ENCODE data around the gene DENND4B. TPM values are rescaled to one million over a fixed set of nuclear protein-coding genes. Genes with fewer than 3 reads are reported as not detected.

The DENND4B gene
- total and polyA plus RNA-seq, 4 donors: 9.7 to 27.2 (median 11.6) TPM

DNA sequence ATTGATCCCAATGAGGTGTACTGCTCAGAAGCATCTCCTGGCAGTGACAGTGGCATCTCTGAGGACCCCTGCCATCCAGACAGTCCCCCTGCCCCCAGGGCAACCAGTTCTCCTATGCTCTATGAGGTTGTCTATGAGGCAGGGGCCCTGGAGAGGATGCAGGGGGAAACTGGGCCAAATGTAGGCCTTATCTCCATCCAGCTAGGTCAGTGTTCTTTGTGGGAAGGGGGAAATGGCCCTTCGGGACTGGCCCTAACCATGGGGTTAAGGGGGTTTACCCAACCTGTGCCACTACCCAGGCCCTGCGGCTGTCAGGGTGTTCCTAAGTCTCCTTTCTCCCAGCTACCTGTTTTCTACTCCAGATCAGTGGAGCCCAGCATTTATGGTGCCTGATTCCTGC lies 22.5 kb upstream of the DENND4B start:
- 91% methylated on average over 2 of the region's 2 CpGs for WGBS
- Histone ChIP-seq H3K4me1 (ENCODE audit: control insufficient read depth in 4 of 4, insufficient read depth in 4 of 4, low read length in 3 of 4) (peaks cover 5 to 33% (median 20%) of the 10 kb centered on the region in 4 donors), H3K27me3 (ENCODE audit: control insufficient read depth in 4 of 4, insufficient read depth in 4 of 4, low read length in 3 of 4) (no peaks in the 10 kb centered on the region), H3K9ac (ENCODE audit: low read depth in 1 of 2, low read length in 2 of 2) (no peak overlapping the region), H3K4me3 (ENCODE audit: low read depth in 1 of 3, low read length in 3 of 3) (no peak overlapping the region), H3K27ac (ENCODE audit: low read depth in 1 of 2, low read length in 2 of 2) (no peak overlapping the region), H3K36me3 (ENCODE audit: control insufficient read depth in 4 of 4, insufficient read depth in 3 of 4, low read depth in 1 of 4, low read length in 3 of 4) (peaks cover 0 to 8% (median 4%) of the 10 kb centered on the region in 4 donors), H3K9me3 (ENCODE audit: control insufficient read depth in 4 of 4, low read length in 3 of 4) (no peaks in the 10 kb centered on the region)
- DNase-seq (ENCODE audit: low spot score): no peak
- TF ChIP-seq RXRA (IDR thresholded peaks at IDR 0.05): no peak
- no peak for TF ChIP-seq HNF4A (conservative IDR thresholded peaks at IDR 0.05)
- TF ChIP-seq, protein P1, sequence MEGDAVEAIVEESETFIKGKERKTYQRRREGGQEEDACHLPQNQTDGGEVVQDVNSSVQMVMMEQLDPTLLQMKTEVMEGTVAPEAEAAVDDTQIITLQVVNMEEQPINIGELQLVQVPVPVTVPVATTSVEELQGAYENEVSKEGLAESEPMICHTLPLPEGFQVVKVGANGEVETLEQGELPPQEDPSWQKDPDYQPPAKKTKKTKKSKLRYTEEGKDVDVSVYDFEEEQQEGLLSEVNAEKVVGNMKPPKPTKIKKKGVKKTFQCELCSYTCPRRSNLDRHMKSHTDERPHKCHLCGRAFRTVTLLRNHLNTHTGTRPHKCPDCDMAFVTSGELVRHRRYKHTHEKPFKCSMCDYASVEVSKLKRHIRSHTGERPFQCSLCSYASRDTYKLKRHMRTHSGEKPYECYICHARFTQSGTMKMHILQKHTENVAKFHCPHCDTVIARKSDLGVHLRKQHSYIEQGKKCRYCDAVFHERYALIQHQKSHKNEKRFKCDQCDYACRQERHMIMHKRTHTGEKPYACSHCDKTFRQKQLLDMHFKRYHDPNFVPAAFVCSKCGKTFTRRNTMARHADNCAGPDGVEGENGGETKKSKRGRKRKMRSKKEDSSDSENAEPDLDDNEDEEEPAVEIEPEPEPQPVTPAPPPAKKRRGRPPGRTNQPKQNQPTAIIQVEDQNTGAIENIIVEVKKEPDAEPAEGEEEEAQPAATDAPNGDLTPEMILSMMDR (IDR thresholded peaks at IDR 0.05; ENCODE audit: low read depth, low read length, missing input control): no peak
- no peak for TF ChIP-seq EGR1 (IDR thresholded peaks at IDR 0.05; ENCODE audit: low read depth in 2 of 2)
- TF ChIP-seq, protein P2, sequence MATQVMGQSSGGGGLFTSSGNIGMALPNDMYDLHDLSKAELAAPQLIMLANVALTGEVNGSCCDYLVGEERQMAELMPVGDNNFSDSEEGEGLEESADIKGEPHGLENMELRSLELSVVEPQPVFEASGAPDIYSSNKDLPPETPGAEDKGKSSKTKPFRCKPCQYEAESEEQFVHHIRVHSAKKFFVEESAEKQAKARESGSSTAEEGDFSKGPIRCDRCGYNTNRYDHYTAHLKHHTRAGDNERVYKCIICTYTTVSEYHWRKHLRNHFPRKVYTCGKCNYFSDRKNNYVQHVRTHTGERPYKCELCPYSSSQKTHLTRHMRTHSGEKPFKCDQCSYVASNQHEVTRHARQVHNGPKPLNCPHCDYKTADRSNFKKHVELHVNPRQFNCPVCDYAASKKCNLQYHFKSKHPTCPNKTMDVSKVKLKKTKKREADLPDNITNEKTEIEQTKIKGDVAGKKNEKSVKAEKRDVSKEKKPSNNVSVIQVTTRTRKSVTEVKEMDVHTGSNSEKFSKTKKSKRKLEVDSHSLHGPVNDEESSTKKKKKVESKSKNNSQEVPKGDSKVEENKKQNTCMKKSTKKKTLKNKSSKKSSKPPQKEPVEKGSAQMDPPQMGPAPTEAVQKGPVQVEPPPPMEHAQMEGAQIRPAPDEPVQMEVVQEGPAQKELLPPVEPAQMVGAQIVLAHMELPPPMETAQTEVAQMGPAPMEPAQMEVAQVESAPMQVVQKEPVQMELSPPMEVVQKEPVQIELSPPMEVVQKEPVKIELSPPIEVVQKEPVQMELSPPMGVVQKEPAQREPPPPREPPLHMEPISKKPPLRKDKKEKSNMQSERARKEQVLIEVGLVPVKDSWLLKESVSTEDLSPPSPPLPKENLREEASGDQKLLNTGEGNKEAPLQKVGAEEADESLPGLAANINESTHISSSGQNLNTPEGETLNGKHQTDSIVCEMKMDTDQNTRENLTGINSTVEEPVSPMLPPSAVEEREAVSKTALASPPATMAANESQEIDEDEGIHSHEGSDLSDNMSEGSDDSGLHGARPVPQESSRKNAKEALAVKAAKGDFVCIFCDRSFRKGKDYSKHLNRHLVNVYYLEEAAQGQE (IDR thresholded peaks at IDR 0.05): no peak
- TF ChIP-seq JUND (IDR thresholded peaks at IDR 0.05): no peak
- TF ChIP-seq FOXA2 (IDR thresholded peaks at IDR 0.05): no peak
- TF ChIP-seq YY1 (IDR thresholded peaks at IDR 0.05): no peak
- no peak for TF ChIP-seq GABPA (IDR thresholded peaks at IDR 0.05 in 1 of 2, conservative IDR thresholded peaks at IDR 0.05 in 1 of 2)
- TF ChIP-seq, protein P3, sequence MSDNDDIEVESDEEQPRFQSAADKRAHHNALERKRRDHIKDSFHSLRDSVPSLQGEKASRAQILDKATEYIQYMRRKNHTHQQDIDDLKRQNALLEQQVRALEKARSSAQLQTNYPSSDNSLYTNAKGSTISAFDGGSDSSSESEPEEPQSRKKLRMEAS (IDR thresholded peaks at IDR 0.05): no peak
- TF ChIP-seq FOXA1 (IDR thresholded peaks at IDR 0.05): no peak

DNA sequence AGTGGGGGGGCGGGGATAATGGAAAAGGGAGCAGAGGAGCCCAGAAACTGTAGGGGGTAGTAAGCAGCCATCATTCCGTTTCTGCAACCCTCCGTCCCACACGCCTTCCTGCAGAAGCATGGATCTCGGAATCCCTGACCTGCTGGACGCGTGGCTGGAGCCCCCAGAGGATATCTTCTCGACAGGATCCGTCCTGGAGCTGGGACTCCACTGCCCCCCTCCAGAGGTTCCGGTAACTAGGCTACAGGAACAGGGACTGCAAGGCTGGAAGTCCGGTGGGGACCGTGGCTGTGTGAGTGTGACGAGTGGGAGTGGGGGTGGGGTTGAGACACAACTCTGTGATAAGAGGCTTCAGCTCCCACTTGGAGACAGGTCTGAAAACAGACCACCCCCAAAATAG lies 21.9 kb upstream of the DENND4B start:
- Histone ChIP-seq H3K4me3 (ENCODE audit: low read depth in 1 of 3, low read length in 3 of 3) (peak overlapping the region in 2 of 3 donors; percentile 61 to 83), H3K9ac (ENCODE audit: low read depth in 1 of 2, low read length in 2 of 2) (peak overlapping the region in 1 of 2 donors; percentile 88), H3K36me3 (ENCODE audit: control insufficient read depth in 4 of 4, insufficient read depth in 3 of 4, low read depth in 1 of 4, low read length in 3 of 4) (peaks cover 0 to 2% (median under 1%) of the 10 kb centered on the region in 4 donors), H3K9me3 (ENCODE audit: control insufficient read depth in 4 of 4, low read length in 3 of 4) (no peaks in the 10 kb centered on the region), H3K27ac (ENCODE audit: low read depth in 1 of 2, low read length in 2 of 2) (peak overlapping the region in 1 of 2 donors; percentile 96), H3K4me1 (ENCODE audit: control insufficient read depth in 4 of 4, insufficient read depth in 4 of 4, low read length in 3 of 4) (peaks cover 5 to 36% (median 21%) of the 10 kb centered on the region in 4 donors), H3K27me3 (ENCODE audit: control insufficient read depth in 4 of 4, insufficient read depth in 4 of 4, low read length in 3 of 4) (no peaks in the 10 kb centered on the region)
- 29% methylated on average over 13 of the region's 13 CpGs for WGBS
- peak; percentile 44 for DNase-seq (ENCODE audit: low spot score)
- TF ChIP-seq TAF1 (conservative IDR thresholded peaks at IDR 0.05) (no peak), NR2F2 (IDR thresholded peaks at IDR 0.05) (no peak), SP1 (IDR thresholded peaks at IDR 0.05) (no peak), JUND (IDR thresholded peaks at IDR 0.05) (no peak), RAD21 (IDR thresholded peaks at IDR 0.05) (no peak), YY1 (IDR thresholded peaks at IDR 0.05) (no peak), EGR1 (IDR thresholded peaks at IDR 0.05; ENCODE audit: low read depth in 2 of 2) (no peak), FOXA1 (IDR thresholded peaks at IDR 0.05) (no peak), GABPA (IDR thresholded peaks at IDR 0.05 in 1 of 2, conservative IDR thresholded peaks at IDR 0.05 in 1 of 2) (no peak), FOXA2 (IDR thresholded peaks at IDR 0.05) (no peak), HNF4G (IDR thresholded peaks at IDR 0.05) (no peak), HNF4A (conservative IDR thresholded peaks at IDR 0.05) (no peak)
- TF ChIP-seq, protein P4, sequence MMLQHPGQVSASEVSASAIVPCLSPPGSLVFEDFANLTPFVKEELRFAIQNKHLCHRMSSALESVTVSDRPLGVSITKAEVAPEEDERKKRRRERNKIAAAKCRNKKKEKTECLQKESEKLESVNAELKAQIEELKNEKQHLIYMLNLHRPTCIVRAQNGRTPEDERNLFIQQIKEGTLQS (IDR thresholded peaks at IDR 0.05): no peak
- TF ChIP-seq, protein P3 (IDR thresholded peaks at IDR 0.05): no peak
- TF ChIP-seq, protein P2 (IDR thresholded peaks at IDR 0.05): no peak
- TF ChIP-seq, protein P5, sequence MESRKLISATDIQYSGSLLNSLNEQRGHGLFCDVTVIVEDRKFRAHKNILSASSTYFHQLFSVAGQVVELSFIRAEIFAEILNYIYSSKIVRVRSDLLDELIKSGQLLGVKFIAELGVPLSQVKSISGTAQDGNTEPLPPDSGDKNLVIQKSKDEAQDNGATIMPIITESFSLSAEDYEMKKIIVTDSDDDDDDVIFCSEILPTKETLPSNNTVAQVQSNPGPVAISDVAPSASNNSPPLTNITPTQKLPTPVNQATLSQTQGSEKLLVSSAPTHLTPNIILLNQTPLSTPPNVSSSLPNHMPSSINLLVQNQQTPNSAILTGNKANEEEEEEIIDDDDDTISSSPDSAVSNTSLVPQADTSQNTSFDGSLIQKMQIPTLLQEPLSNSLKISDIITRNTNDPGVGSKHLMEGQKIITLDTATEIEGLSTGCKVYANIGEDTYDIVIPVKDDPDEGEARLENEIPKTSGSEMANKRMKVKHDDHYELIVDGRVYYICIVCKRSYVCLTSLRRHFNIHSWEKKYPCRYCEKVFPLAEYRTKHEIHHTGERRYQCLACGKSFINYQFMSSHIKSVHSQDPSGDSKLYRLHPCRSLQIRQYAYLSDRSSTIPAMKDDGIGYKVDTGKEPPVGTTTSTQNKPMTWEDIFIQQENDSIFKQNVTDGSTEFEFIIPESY (IDR thresholded peaks at IDR 0.05): no peak
